ENCODE data around the gene C3orf49.
A peak's percentile ranks its signal among the peaks of the same experiment; 100 is the strongest.

- TF ChIP-seq REST (IDR thresholded peaks at IDR 0.05; ENCODE audit: low read depth) (no peak), MAX (IDR thresholded peaks at IDR 0.05) (no peak), TEAD4 (IDR thresholded peaks at IDR 0.05) (no peak), EP300 (IDR thresholded peaks at IDR 0.05; ENCODE audit: borderline replicate concordance) (no peak), CEBPB (IDR thresholded peaks at IDR 0.05) (no peak), TAF1 (IDR thresholded peaks at IDR 0.05; ENCODE audit: low read depth) (no peak), CREB1 (IDR thresholded peaks at IDR 0.05; ENCODE audit: low read depth) (no peak), ZBTB7A (IDR thresholded peaks at IDR 0.05; ENCODE audit: low read depth) (no peak), EGR1 (IDR thresholded peaks at IDR 0.05) (no peak), USF1 (IDR thresholded peaks at IDR 0.05) (no peak), NFIC (IDR thresholded peaks at IDR 0.05) (0 out of 2 replicates have a peak, but pooled peaks have one; percentile 12)
Observed at GRCh38 chr3:63818282-63819150, 583 bp upstream of the C3orf49 start.

Data from Ishikawa (cell line).